Body of pancreas (tissue), 4 donors: ENCODE measurements around the gene TMEM263. TPM values are rescaled to one million over a fixed set of nuclear protein-coding genes. Genes with fewer than 3 reads are reported as not detected.

Experiments used
- ATAC-seq: fragments of 150-250 bp; one replicate; pipeline ENCODE4 v1.9.1; 2016
- DNase-seq, 4 donors: peaks; one replicate each; pipeline ENCODE4 v3.0.0-alpha.2; 2019
- H3K27ac ChIP-seq, 4 donors: fragments of 200-600 bp; sonication (generic); 1 replicate in 3 of 4; 2 replicates in 1 of 4; pipeline versions ENCODE4 v1.5.1 to v1.6.1; 2016 to 2019; ENCODE audit warnings: mild to moderate bottlenecking in 1 of 4, mixed read lengths in 1 of 4, moderate library complexity in 1 of 4
- H3K27me3 ChIP-seq, 2 donors: fragments of 200-600 bp; sonication (generic); one replicate each; pipeline ENCODE4 v1.6.0; 2016; ENCODE audit warnings: mild to moderate bottlenecking in 1 of 2
- H3K36me3 ChIP-seq, 2 donors: fragments of 200-600 bp; sonication (generic); replicated peaks in 1 of 2; 2 replicates each; pipeline ENCODE4 v1.5.1; 2016; ENCODE audit warnings: low read depth in 2 of 2; ENCODE audit not compliant: insufficient read depth in 1 of 2
- H3K4me1 ChIP-seq: fragments of 200-600 bp; sonication (generic); one replicate; pipeline ENCODE4 v1.6.0; 2016
- H3K4me3 ChIP-seq, 2 donors: fragments of 200-600 bp; sonication (generic); 1 replicate in 1 of 2; 2 replicates in 1 of 2; pipeline ENCODE4 v1.5.1; 2016 to 2019
- H3K9me3 ChIP-seq, 3 donors: fragments of 200-600 bp; sonication (generic); 1 replicate in 2 of 3; 2 replicates in 1 of 3; pipeline ENCODE4 v1.5.1; 2016
- CTCF ChIP-seq, 7 experiments: fragments of 450-650 bp in 4 of 7; fragments of 200-600 bp in 3 of 7; sonication (generic) in 3 of 7; IDR thresholded peaks; one replicate each; pipeline ENCODE4 v1.5.1; 2016 to 2019; ENCODE audit warnings: antibody characterized with exemption in 7 of 7
- POLR2A ChIP-seq, 3 donors: fragments of 450-650 bp; IDR thresholded peaks; one replicate each; pipeline ENCODE4 v1.6.1; 2016; ENCODE audit warnings: antibody characterized with exemption in 3 of 3, mild to moderate bottlenecking in 2 of 3
- WGBS, 2 donors: methylation state at CpG; one replicate each; pipeline ENCODE4 v1.1.5; 2017; 5-methylcytosine and 5-hydroxymethylcytosine counted together
- intact Hi-C: fragments of 100-400 bp; cut with DNase I; formaldehyde crosslinking; loops from one replicate; pipeline ENCODE4 v1.15.1; 2023
- total RNA-seq, 2 donors: library from RNA; depleted of rRNA; stranded (reverse); fragments of >200 nt; gene quantifications; one replicate each; pipeline ENCODE4 v1.1.0, GENCODE V29; 2016

The TMEM263 gene
- total RNA-seq, 2 donors from 2014 or later, result 27.4 to 33.5 TPM

GRCh38 chr12:106910202-106910601 lies 45.5 kb upstream of the TMEM263 start:
- intact Hi-C loops, result loop anchor here (10.0 kb wide), 1 partner anchor 525 kb away; no protein-coding TSS in a partner anchor
- TF ChIP-seq POLR2A (IDR thresholded peaks at IDR 0.05), result no peak
- TF ChIP-seq CTCF (IDR thresholded peaks at IDR 0.05), result no peak
- no peaks in the 10 kb centered on the region for H3K4me1 ChIP-seq
- 74 to 78% methylated on average over 1 of the region's 1 CpG for WGBS, 2 donors
- H3K27ac ChIP-seq, result no peak overlapping the region
- DNase-seq (no peak), ATAC-seq (no peak)
- no peaks in the 10 kb centered on the region for H3K27me3 ChIP-seq
- no peak overlapping the region for H3K4me3 ChIP-seq
- no peaks in the 10 kb centered on the region for H3K36me3 ChIP-seq
- H3K9me3 ChIP-seq, result no peaks in the 10 kb centered on the region

- Histone ChIP-seq H3K4me3 (no peak overlapping the region), H3K36me3 (no peaks in the 10 kb centered on the region), H3K4me1 (no peaks in the 10 kb centered on the region), H3K27me3 (no peaks in the 10 kb centered on the region), H3K9me3 (no peaks in the 10 kb centered on the region), H3K27ac (no peak overlapping the region)
- intact Hi-C loops, result loop anchor here (10.0 kb wide), 1 partner anchor 527 kb away; no protein-coding TSS in a partner anchor
- WGBS, 2 donors, result 64 to 76% methylated on average over 6 of the region's 6 CpGs
- DNase-seq, result no peak
- no peak for TF ChIP-seq POLR2A (IDR thresholded peaks at IDR 0.05)
- TF ChIP-seq CTCF (IDR thresholded peaks at IDR 0.05), result no peak
- no peak for ATAC-seq
Measured at GRCh38 chr12:106911581-106911980, 44.1 kb upstream of the TMEM263 start.

- no peaks in the 10 kb centered on the region for H3K27me3 ChIP-seq
- H3K4me3 ChIP-seq, result no peak overlapping the region
- no peak for ATAC-seq
- intact Hi-C loops, result loop anchor here (10.0 kb wide), 1 partner anchor 529 kb away; no protein-coding TSS in a partner anchor
- H3K27ac ChIP-seq, result no peak overlapping the region
- DNase-seq, result no peak
- 91% methylated on average over 10 of the region's 10 CpGs for WGBS, 2 donors
- no peaks in the 10 kb centered on the region for H3K36me3 ChIP-seq
- H3K4me1 ChIP-seq, result no peaks in the 10 kb centered on the region
- TF ChIP-seq POLR2A (IDR thresholded peaks at IDR 0.05) (no peak), CTCF (IDR thresholded peaks at IDR 0.05) (no peak)
- no peaks in the 10 kb centered on the region for H3K9me3 ChIP-seq
Measured at GRCh38 chr12:106913456-106913855, 42.3 kb upstream of the TMEM263 start.

GRCh38 chr12:106914796-106915634 lies 40.7 kb upstream of the TMEM263 start:
- Histone ChIP-seq H3K9me3 (no peaks in the 10 kb centered on the region), H3K4me3 (no peak overlapping the region), H3K27me3 (no peaks in the 10 kb centered on the region), H3K27ac (no peak overlapping the region), H3K36me3 (no peaks in the 10 kb centered on the region), H3K4me1 (no peaks in the 10 kb centered on the region)
- intact Hi-C loops, result loop anchor here (10.0 kb wide), 1 partner anchor 530 kb away; no protein-coding TSS in a partner anchor
- 68 to 79% methylated on average over 3 of the region's 3 CpGs for WGBS, 2 donors
- DNase-seq (no peak), ATAC-seq (no peak)
- TF ChIP-seq CTCF (IDR thresholded peaks at IDR 0.05), result no peak
- TF ChIP-seq POLR2A (IDR thresholded peaks at IDR 0.05), result no peak
